HEK293 (cell line): ENCODE results near the gene SSR1.

Source experiments
- GLIS1 ChIP-seq: fragments of 450-650 bp; formaldehyde crosslinking; IDR thresholded peaks from 2 replicates; pipeline ENCODE4 v1.5.1; 2016; ENCODE audit warnings: missing biosample characterization, missing genetic modification characterization
- PRDM1 ChIP-seq: fragments of 450-650 bp; formaldehyde crosslinking; IDR thresholded peaks from 2 replicates; pipeline ENCODE4; 2016; ENCODE audit warnings: missing biosample characterization, missing genetic modification characterization
- SP3 ChIP-seq: fragments of 450-650 bp; formaldehyde crosslinking; IDR thresholded peaks from 2 replicates; pipeline ENCODE4 v1.5.1; 2016; ENCODE audit warnings: missing biosample characterization, missing genetic modification characterization
- ZNF138 ChIP-seq: fragments of 450-650 bp; formaldehyde crosslinking; IDR thresholded peaks from 2 replicates; pipeline ENCODE4 v1.5.1; 2016; ENCODE audit warnings: missing biosample characterization, missing genetic modification characterization, borderline replicate concordance
- ZNF239 ChIP-seq: fragments of 450-650 bp; formaldehyde crosslinking; IDR thresholded peaks from 2 replicates; pipeline ENCODE4 v1.5.1; 2016; ENCODE audit warnings: missing biosample characterization, missing genetic modification characterization
- ZNF341 ChIP-seq: fragments of 450-650 bp; formaldehyde crosslinking; IDR thresholded peaks from 2 replicates; pipeline ENCODE4; 2016; ENCODE audit warnings: low read depth, missing biosample characterization, missing genetic modification characterization
- ZNF600 ChIP-seq: fragments of 450-650 bp; formaldehyde crosslinking; IDR thresholded peaks from 2 replicates; pipeline ENCODE4 v1.5.1; 2016; ENCODE audit warnings: missing biosample characterization, missing genetic modification characterization
- ZNF776 ChIP-seq: fragments of 450-650 bp; formaldehyde crosslinking; IDR thresholded peaks from 2 replicates; pipeline ENCODE4 v1.5.0; 2017; ENCODE audit warnings: missing biosample characterization, missing genetic modification characterization, borderline replicate concordance
- TF ChIP-seq, protein P1 (sequence below): fragments of 450-650 bp; formaldehyde crosslinking; IDR thresholded peaks from 2 replicates; pipeline ENCODE4 v1.5.1; 2016; ENCODE audit warnings: missing biosample characterization, missing genetic modification characterization
- TF ChIP-seq, protein P2 (sequence below): fragments of 450-650 bp; formaldehyde crosslinking; IDR thresholded peaks from 2 replicates; pipeline ENCODE4 v1.5.1; 2017; ENCODE audit warnings: missing biosample characterization, missing genetic modification characterization
- TF ChIP-seq, protein P3 (sequence below): fragments of 450-650 bp; formaldehyde crosslinking; IDR thresholded peaks from 2 replicates; pipeline ENCODE4 v1.5.1; 2017; ENCODE audit warnings: missing biosample characterization, missing genetic modification characterization
- TF ChIP-seq, protein P4 (sequence below): fragments of 450-650 bp; formaldehyde crosslinking; IDR thresholded peaks from 2 replicates; pipeline ENCODE4 v1.5.1; 2016; ENCODE audit warnings: missing biosample characterization, missing genetic modification characterization
- TF ChIP-seq, protein P5 (sequence below): fragments of 450-650 bp; formaldehyde crosslinking; IDR thresholded peaks from 2 replicates; pipeline ENCODE4 v1.5.1; 2016; ENCODE audit warnings: missing biosample characterization, missing genetic modification characterization

DNA sequence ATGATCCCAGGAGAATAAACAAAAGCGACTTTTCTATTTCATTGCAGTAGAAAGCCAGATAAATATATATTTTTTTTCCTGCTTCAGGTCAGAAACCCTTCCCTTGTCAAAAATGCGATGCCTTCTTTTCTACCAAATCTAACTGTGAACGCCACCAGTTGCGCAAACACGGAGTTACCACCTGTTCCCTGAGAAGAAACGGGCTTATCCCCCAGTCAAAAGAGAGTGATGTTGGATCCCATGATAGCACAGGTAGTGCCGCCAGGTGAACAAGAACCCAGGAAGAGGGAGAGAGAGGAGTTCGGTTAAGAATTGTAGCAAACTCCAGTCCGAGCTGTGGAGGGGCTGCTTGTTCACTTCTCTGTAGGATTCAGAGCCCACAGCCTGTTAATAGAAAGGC, 72.6 kb downstream of the SSR1 start:
- TF ChIP-seq, protein P1, sequence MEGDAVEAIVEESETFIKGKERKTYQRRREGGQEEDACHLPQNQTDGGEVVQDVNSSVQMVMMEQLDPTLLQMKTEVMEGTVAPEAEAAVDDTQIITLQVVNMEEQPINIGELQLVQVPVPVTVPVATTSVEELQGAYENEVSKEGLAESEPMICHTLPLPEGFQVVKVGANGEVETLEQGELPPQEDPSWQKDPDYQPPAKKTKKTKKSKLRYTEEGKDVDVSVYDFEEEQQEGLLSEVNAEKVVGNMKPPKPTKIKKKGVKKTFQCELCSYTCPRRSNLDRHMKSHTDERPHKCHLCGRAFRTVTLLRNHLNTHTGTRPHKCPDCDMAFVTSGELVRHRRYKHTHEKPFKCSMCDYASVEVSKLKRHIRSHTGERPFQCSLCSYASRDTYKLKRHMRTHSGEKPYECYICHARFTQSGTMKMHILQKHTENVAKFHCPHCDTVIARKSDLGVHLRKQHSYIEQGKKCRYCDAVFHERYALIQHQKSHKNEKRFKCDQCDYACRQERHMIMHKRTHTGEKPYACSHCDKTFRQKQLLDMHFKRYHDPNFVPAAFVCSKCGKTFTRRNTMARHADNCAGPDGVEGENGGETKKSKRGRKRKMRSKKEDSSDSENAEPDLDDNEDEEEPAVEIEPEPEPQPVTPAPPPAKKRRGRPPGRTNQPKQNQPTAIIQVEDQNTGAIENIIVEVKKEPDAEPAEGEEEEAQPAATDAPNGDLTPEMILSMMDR (tag by site-specific recombination): no peak
- TF ChIP-seq, protein P2, sequence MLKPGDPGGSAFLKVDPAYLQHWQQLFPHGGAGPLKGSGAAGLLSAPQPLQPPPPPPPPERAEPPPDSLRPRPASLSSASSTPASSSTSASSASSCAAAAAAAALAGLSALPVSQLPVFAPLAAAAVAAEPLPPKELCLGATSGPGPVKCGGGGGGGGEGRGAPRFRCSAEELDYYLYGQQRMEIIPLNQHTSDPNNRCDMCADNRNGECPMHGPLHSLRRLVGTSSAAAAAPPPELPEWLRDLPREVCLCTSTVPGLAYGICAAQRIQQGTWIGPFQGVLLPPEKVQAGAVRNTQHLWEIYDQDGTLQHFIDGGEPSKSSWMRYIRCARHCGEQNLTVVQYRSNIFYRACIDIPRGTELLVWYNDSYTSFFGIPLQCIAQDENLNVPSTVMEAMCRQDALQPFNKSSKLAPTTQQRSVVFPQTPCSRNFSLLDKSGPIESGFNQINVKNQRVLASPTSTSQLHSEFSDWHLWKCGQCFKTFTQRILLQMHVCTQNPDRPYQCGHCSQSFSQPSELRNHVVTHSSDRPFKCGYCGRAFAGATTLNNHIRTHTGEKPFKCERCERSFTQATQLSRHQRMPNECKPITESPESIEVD (tag by site-specific recombination): no peak
- TF ChIP-seq ZNF341 (tag by site-specific recombination) (no peak), ZNF239 (no peak), ZNF776 (tag by site-specific recombination) (no peak), ZNF138 (tag by site-specific recombination) (no peak), SP3 (tag by site-specific recombination) (no peak), GLIS1 (no peak), PRDM1 (tag by site-specific recombination) (no peak), ZNF600 (tag by site-specific recombination) (no peak)
- TF ChIP-seq, protein P3, sequence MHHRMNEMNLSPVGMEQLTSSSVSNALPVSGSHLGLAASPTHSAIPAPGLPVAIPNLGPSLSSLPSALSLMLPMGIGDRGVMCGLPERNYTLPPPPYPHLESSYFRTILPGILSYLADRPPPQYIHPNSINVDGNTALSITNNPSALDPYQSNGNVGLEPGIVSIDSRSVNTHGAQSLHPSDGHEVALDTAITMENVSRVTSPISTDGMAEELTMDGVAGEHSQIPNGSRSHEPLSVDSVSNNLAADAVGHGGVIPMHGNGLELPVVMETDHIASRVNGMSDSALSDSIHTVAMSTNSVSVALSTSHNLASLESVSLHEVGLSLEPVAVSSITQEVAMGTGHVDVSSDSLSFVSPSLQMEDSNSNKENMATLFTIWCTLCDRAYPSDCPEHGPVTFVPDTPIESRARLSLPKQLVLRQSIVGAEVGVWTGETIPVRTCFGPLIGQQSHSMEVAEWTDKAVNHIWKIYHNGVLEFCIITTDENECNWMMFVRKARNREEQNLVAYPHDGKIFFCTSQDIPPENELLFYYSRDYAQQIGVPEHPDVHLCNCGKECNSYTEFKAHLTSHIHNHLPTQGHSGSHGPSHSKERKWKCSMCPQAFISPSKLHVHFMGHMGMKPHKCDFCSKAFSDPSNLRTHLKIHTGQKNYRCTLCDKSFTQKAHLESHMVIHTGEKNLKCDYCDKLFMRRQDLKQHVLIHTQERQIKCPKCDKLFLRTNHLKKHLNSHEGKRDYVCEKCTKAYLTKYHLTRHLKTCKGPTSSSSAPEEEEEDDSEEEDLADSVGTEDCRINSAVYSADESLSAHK (tag by site-specific recombination): no peak
- TF ChIP-seq, protein P4, sequence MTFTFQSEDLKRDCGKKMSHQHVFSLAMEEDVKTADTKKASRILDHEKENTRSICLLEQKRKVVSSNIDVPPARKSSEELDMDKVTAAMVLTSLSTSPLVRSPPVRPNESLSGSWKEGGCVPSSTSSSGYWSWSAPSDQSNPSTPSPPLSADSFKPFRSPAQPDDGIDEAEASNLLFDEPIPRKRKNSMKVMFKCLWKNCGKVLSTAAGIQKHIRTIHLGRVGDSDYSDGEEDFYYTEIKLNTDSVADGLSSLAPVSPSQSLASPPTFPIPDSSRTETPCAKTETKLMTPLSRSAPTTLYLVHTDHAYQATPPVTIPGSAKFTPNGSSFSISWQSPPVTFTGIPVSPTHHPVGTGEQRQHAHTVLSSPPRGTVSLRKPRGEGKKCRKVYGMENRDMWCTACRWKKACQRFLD (tag by site-specific recombination): no peak
- TF ChIP-seq, protein P5, sequence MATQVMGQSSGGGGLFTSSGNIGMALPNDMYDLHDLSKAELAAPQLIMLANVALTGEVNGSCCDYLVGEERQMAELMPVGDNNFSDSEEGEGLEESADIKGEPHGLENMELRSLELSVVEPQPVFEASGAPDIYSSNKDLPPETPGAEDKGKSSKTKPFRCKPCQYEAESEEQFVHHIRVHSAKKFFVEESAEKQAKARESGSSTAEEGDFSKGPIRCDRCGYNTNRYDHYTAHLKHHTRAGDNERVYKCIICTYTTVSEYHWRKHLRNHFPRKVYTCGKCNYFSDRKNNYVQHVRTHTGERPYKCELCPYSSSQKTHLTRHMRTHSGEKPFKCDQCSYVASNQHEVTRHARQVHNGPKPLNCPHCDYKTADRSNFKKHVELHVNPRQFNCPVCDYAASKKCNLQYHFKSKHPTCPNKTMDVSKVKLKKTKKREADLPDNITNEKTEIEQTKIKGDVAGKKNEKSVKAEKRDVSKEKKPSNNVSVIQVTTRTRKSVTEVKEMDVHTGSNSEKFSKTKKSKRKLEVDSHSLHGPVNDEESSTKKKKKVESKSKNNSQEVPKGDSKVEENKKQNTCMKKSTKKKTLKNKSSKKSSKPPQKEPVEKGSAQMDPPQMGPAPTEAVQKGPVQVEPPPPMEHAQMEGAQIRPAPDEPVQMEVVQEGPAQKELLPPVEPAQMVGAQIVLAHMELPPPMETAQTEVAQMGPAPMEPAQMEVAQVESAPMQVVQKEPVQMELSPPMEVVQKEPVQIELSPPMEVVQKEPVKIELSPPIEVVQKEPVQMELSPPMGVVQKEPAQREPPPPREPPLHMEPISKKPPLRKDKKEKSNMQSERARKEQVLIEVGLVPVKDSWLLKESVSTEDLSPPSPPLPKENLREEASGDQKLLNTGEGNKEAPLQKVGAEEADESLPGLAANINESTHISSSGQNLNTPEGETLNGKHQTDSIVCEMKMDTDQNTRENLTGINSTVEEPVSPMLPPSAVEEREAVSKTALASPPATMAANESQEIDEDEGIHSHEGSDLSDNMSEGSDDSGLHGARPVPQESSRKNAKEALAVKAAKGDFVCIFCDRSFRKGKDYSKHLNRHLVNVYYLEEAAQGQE: no peak
